GOT3 (cell line): ENCODE data around the gene JMJD6.
"Not testable (repeated sequence)": the region's sequence is repeated elsewhere in the genome, so short reads cannot be mapped to it uniquely, and the experiment has no call there.

Experiments used
- DNase-seq: peaks from one replicate; lab custom pipeline; 2025; ENCODE audit warnings: mixed read lengths; lab: John Stamatoyannopoulos, UW

The JMJD6 gene

DNA sequence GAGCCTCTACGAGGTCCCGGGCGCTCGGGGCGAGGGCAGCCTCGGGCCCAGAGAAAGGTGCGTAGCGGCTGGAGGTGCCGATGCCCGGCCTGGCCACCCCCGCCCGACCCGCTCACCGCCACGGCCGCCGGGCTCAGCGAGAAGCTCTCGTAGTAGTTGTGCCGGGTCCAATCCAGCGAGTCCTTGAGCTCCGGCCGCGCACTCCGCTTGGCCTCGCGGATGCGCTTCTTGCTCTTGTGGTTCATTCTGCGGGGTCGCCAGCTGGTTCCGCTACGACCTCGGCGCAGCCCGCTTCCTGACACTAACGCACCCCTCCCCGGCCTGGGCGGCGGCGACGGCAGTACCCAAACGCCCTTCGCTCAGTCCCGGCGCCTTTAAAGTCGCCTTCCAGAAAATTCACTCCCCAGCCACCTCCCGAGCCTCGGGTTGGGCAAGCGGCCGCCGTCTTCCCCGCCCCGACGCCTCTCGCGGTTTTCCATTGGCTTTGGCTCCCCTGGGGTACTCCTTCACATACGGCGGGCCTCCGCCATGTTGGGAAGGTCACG is at the start of gene JMJD6:
Gene JMJD6, minus strand, starts transcription at position 376 of the 545 bp plus-strand sequence. Its CDS starts 131 bp downstream, at position 245.
- peak; percentile 92 for DNase-seq

DNA sequence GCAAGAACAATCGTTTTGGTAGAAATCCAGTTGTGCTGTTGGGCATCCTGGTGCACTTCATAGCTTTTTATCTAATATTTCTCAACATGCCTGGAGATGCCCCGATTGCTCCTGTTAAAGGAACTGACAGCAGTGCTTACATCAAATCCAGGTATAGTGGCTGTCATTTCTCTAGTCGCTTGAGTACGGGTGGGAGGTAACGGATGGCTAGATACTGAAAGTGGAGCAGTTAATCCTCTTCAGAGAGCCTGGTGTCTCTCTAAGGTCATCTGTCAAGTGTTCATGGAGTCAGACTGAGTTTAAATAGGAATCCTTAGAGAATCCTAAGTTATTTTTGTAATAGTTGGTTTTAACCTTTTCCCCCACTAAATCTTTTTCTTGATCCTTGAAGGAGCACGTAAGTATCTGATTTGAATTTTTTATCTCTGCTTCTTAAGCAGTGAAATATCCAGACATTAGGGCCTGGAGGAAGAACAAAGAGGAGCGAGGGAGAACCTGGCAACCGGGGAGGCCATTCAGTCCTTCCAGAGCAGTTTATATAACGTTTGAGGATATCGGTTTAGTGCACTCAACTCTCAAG is 48.7 kb upstream of the JMJD6 start:
- no peak for DNase-seq

DNA sequence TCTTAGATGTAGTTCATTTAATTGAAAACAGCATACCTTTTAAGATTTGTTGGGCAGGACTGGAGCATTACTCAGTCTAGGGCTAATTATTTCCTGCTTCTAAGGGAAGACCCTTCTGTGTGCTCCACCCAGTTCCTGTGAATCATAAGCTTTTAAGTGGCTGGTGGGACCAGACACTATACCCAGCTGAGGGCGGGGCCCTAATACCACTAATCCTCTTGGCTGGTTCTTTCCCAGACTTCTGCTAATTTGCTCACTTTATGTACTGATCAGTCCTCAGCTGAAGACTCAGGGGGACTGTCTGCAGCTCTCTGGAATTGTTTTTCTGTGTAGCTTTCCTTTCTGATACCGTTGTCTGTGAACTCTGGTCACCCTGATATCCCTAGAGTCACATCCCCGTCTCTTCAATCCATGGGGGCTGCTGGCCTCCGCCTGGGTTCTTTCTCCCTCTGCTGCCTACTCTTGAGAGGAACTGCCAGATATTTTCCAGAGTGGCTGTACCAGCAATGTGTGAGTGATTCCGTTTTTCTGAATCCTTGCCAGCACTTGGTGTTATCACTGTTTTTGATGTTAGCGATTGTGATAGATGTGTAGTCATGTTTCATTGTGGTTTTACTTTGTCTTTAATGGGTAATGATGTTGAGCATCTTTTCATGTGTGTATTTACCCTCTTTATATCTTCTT is 46.6 kb upstream of the JMJD6 start:
- no peak for DNase-seq

DNA sequence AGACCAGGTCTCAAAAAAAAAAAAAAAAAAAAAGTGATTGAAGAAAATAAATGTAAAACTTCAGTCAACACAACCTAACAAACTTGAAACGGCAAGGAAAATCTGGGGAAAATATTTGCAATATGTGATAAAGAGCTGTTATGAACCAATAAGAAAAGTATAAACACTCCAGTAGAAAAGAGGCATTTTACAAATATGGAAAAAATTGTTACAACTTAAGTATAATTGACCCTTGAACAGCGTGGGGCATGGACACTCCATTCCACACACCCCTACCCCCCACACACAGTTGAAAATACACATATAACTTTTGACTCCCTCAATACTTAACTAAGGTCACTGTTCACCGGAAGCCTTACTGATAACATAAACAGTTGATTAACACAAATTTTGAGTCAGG is 32.2 kb upstream of the JMJD6 start:
- DNase-seq: no peak

DNA sequence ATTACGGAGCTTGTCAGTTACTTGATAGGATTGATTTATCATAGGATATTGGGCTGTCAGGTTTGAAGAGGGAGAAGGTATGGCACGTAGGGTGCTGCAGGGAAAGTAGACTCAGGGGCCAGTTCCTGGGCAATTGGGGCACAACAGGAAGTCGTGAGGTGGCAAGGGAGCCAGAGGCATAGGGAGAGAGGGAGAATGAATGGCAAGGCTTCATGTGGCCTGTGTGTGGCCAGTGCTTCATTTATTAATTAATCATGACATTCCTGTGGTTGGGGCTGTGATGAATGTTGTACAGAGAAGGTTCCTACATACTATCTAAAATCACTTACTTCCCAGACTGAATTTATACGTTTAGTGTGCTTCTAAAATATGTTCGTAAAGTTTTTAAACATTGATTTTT is 30.9 kb upstream of the JMJD6 start:
- no peak for DNase-seq

DNA sequence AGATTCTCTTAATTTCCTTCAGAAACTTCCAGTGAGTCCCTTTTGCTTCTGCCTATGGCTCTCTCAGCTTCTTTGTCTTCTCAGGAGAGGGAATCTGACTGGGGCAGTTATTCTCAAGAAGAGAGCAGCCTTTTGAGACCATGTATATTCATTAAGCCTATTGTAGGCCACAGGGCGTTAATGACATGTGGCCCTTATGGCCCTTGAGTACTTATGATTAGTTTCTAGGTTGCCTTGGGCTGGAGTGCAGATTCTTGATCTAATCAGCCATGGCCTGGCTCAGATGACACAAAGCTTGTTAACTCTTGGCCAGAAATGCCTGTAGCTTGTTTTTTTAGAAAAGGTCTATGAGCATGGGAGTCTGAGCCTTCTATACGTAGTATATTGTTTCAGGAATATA is 28.9 kb upstream of the JMJD6 start:
- no peak for DNase-seq

DNA sequence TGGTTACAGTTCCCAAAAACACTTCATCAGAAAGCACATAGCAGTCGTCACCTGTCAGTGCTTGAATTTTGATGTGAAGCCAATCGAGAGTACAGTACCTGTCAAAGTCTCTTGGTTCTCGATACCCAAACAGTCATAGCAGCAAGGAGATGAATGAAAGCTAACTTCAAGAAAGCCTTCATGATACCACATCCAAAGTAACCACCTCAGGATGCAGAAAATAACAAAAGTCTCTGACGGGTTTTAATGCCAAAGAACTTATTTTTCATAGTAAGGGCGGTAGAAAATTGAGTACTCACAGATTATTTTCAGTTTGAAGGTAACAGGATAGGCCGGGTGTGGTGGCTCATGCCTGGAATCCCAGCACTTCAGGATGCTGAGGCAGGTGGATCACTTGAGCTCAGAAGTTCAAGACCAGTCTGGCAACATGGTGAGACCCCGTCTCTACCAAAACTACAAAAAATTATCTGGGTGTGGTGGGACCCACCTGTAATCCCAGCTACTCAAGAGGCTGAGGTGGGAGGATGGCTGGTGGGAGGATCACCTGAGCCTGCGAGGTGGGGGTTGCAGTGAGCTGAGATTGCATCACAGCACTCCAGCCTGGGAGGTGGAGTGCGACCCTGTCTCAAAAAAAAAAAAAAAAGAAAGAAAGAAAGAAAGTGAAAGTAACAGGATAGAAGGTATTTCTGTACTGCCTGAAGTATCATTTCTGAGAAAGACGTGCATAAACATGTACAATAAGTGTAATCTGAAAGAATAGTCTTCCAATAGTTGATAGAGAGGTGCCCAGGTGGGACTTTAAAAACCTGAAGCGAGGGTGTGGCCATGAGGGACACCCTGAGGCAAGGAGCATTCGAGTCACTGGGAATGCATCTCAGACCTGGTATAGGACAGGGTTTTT is 26.9 kb upstream of the JMJD6 start:
- no peak for DNase-seq

DNA sequence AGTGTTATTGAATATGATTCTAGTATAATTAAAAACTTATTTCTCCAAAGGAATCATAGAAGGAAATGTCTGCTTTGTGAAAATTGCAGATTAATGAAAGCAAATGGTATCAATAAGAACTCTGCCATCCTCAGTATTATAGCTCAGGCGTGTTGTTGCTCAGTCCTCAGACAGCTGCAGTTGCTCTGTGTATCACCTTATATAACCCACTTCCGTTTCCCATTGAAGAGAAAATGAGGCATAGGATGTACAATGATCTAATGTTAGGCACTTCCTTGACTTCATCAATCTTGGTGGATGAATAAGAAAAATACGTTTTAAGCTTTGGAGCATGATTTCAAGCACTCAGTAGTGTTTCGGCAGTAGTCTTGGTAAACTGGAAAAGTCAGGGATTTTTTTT is 25.6 kb upstream of the JMJD6 start:
- DNase-seq: no peak

DNA sequence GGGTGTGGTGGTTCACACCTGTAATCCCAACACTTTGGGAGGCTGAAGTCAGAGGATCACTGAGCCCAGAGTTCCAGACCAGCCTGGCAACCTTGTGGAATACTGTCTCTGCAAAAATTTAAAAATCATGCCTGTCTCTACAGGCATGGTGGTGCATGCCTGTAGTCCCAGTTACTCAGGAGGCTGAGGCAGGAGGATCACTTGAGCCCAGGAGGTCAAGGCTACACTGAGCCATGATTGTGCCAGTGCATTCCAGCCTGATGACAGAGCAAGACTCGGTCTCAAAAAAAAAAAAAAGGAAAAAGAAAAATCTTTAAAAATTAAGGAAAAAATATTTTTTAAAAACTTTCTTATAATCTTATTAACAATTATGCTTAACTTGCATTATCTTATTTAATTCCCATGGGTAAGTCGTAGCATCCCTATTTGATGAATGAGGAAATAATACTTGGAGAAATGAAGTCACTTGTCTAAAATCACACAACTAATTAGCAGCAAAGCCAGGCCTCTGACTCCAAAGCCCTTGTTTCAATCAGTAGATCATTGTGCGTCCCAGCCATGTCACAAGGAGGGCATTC is 25.1 kb upstream of the JMJD6 start:
- DNase-seq: no peak

DNA sequence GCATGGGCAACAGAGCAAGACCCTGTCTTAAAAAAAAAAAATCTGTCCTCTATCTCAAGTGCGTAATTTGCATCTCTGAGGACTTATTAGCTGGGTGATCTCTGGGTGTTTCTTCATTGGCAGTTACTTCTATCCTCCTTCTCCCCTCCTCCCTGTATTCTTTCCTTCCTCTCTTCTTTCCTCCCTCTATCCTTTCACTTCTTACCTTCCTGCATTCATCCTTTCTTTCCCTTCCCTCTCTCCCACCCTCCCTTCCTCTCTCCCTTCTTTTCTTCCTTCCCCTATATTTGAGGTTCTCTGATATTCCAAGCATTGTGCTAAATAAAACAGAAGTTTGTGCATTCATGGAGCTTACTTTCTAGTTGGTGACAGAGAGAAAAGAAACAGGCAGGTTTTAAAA is 22.3 kb upstream of the JMJD6 start:
- DNase-seq: no peak

DNA sequence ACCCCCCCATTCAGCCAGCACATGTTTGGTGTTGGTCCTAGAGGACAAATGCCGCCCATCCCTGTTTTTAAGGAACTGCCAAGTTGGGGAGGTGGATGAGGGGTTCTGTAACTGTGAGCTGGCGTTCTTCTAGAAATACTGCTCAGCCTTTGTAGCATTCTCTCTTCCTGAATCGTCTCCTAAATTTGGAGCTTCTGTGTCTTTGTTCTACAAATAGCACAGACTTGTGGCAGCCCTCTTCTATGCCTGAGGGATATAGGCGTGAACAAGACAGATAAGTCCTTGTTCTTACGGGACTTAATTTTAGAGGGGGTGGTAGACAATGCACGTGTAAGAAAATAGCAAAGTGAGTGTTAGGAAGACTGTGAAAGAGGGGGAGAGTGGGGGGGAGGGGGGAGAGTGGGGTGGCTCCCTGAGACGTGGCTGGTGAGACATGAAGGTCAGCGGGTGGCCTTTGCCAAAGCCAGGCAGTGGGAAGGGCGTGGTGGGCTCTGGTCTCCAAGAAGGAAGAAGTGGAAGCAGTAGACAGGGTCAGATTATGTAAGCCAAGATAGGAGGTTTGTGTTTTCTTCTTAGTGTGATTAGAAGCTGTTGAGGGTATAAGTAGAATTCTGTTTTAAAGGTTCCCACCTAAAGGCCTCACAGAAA is 21.4 kb upstream of the JMJD6 start:
- no peak for DNase-seq

DNA sequence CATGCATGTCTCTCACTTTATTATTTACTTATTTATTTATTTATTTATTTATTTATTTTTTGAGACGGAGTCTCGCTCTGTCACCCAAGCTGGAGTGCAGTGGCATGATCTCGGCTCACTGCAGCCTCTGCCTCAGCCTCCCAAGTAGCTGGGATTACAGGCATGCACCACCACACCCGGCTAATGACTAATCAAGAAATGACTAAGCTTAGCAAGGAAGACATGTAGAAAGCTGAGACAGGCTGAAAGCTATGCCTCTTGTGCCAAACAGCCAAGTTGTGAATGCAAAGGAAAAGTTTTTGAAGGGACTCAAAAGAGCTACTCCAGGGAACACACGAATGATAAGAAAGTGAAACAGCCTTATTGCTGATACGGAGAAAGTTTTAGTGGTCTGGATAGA is 19.4 kb upstream of the JMJD6 start:
- DNase-seq: not testable (repeated sequence)

DNA sequence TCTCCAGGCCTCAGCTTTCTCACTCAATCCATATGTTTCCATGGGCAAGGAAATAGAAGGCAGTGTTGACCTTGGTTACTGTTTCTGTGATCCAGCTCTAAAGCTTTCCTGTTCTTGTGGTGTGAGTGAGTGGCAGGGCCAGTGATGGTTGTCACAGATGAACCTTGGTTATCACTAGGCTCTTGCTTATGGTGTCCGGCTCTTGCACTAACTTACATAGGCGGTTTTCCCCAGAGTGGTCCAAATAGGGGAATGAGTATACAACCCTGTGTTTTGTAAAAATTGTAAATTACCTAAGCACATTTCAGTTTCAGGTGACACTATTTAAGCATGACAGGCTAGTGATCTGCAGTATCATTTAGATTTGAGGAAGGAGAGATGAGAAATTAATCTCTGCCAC is 18.3 kb upstream of the JMJD6 start:
- no peak for DNase-seq

DNA sequence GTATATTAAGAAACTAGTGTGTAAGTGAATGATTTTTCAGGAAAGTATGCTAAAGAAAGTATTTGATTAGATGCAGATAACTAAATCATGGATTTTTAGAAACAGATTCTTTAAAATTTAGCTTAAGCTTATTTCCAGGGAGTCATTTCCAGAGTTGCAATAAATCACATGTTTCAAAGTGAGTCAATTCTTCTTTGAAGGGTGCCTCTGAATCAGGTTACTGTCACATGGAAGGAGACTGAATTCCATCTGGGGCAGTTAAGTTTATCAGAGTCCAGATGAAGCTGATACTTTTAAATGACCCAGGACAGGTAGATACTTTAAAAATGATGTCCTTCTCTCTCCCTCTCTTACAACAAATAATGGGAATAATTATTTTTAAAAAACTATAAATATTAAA is 16.6 kb upstream of the JMJD6 start:
- no peak for DNase-seq

DNA sequence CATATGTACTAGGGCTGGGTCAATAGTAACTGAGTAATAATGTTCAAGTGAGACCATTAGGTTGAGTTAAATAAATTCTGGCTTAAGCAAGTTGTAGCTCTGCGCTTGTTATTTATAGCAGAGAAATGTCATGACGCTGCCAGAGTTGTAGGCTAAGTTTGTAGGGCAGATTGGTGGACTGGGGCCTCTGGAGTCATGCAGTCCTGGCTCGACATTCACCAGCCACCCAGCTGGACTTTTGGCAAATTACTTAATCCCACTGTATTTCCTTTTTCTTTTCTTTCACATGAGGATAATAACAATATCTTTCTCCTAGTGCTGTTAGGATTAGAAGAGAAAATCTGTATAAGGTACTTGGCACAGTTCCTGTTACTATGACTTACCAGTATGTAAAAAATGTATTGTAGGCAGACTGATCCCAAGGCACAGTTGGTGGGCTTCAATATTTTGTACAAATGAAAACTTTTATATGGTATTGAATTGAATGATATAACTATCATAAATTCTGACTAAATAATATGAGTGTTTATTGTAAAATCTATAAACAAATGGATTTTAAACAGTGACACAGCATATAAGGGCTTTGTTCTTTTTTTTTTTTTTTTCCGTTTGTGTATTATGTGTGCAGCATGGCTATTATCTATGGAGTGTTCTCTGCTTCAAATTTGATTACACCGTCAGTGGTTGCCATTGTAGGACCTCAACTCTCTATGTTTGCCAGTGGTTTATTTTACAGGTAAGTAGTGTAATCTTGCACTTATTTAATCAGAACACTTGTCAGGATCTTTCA is 14.1 kb upstream of the JMJD6 start:
- DNase-seq: no peak

DNA sequence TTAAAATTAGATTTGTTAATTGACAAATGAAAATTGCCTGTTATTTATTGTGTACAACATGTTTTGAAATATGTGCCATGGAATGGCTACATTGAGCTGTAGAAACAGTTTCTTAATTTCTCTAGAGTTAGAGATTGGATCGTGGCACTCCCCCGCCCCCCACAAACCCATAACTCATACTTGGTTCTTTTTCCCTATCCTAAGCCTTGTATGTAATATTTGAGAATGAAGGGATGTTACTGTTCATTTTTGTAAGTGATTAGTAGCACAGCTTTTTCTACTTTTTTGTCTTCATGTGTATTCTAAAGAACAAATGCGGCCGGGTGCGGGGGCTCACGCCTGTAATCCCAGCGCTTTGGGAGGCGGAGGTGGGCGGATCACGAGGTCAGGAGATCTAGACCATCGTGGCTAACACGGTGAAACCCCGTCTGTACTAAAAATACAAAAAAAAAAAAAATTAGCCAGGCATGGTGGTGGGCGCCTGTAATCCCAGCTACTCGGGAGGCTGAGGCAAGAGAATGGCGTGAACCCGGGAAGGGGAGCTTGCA is 13.2 kb upstream of the JMJD6 start:
- DNase-seq: not testable (repeated sequence)

DNA sequence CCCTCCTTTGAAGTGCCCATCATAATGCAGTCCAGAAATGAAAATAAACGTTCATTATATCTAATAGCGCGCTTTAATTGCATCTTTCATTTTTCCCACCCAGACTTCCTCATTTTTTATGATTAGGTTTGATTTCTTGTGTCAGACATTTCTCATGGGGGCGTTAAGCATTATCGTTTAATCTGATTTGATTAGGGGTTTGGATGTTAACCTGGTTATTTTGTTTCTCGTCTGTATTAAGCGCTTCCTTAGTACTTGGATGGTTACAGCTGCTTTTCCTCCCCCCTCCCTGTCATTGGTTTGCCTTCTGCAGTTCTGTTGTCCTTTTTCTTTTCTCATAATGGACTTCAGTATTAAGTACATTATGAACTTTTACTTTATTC is 12.1 kb upstream of the JMJD6 start:
- no peak for DNase-seq

DNA sequence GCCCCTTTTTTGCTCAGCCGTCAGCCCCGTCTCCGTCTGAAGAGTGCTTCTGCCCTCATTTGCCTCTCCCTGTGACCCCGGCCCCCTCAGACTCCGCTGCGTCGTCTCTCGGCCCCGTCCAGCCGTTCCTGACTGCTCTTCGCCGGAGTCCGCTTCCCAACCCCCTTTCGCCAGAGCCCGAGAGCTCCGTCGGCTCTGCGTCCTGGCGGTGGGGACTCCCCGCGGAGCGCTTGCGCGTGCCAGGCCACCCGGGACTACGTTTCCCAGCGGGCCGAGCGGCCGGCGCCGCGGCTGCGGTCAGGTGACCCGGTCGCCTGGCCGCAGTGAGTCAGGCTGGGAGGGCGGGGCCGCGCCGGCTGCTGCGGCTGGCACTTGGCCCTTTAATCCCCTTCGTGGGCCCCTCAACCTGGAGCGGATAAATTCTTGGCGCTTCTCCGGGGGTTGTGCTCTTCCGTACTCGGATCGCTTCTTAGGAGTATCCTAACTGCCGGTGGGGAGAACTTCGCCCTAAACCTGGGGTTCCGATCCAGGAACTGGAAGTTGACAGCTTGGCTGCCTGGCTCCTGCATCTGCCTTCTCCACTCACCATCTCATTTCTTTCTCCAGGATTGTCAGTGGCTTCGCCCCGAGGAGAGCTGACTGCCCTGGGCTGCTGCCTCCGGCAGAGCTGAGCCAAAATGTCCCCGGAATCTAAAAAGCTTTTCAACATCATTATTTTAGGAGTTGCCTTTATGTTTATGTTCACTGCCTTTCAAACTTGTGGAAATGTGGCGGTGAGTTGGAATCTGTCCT is 11.5 kb upstream of the JMJD6 start, which contains the start of gene MFSD11:
Gene MFSD11, plus strand, starts transcription at position 444 of the 792 bp plus-strand sequence. Its CDS starts 234 bp downstream, at position 678.
- DNase-seq: peak; percentile 94

DNA sequence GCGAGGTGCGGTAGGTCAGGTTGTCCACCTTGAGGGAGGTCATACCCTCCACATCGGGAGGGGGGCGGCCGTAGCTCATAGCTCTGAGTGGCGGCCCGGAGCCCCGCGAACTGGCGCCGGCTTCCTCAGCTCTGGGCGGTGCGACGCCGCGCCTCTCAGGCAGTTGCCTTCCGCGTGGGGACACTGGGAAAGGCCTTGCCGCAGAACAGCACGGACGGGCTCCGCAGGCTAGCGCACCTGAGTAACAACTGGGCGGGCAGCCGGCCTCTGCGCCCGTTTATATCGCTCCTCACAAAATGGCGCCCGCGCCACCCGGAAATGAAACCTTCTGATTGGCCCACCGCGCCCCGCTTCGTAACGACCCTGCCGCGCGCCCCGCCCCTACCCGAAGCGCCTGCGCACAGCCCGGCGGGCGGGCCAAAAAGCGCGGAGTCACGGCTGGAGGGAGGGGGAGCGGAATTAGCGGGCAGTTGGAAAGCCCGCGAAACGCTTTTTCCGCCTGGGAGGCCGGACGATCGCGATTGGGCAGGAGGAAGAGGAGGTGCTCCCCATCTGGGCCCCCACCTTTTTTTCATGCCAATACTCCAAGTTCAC is 10.8 kb upstream of the JMJD6 start, which contains the start of gene SRSF2:
Gene SRSF2, minus strand, starts transcription at position 250 of the 594 bp plus-strand sequence. Its CDS starts 171 bp downstream, at position 79.
- DNase-seq: peak; percentile 99
